IPS DF 4.7 (cell line): ENCODE measurements around the gene AGT.
"Not testable (repeated sequence)": the region's sequence is repeated elsewhere in the genome, so short reads cannot be mapped to it uniquely, and the experiment has no call there.

Experiments
- DNase-seq: peaks from one replicate; pipeline ENCODE4 v3.0.0-alpha.2; 2013; ENCODE audit warnings: low spot score; ENCODE audit errors: extremely low read depth

The AGT gene

DNA sequence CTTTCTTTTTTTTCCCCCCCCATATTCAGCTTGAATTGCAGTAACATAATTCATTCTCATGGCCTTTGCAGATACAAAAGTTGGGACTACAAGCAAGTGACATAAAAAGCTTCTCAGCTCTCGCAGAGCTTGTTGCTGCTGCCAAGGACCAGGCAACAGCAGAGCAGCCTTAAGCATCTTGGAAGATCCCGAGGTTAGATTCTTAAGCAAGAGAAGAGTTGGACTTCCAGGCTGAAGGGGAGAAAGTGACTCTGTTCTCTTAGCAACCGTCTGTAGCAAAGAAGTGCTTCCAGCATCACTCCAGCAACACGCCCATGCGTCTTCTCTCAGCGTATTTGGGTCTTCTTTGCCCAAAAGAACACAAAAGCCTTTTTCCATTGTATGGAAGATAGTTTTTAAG, 20.7 kb downstream of the AGT start:
- no peak for DNase-seq

DNA sequence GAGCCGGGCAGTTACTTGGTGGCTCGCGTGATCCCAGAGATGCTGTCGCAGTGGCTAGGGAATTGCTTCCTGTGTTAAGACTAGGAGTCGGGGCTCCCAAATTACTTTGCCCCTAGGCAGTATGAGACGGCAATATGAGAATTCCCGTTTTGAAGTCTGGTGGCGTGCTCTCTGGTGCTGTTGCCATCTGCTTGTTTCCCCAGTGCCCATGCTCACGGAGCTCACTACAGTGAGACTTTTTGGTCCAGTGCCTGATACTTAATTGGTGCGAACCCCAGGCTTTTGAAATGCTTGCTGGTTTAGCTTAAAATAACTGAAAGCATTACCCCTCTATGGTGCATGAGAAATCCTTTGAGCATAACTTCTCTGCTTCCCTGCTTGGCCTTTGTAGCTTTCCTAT, 22.3 kb downstream of the AGT start:
- DNase-seq: no peak

DNA sequence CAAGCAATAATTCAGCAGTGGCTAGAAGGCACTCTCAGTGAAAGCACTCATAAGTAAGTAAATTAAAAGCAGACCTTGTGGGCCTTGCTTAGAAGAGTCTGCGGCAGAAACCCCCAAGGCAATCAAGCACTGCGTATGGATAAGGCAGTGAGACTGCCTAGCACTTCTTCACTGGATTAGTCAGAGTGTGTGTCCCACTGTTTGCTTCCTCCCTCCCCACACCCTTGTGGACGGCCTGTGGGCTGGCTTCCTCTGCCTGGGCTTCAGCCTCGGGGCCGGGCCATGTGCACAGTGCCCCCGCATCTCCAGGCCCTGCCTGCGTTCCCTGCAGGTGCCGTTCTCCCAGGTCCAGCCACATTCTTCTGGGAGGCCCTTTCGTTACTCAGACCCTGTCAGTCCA, 23.8 kb downstream of the AGT start:
- no peak for DNase-seq

DNA sequence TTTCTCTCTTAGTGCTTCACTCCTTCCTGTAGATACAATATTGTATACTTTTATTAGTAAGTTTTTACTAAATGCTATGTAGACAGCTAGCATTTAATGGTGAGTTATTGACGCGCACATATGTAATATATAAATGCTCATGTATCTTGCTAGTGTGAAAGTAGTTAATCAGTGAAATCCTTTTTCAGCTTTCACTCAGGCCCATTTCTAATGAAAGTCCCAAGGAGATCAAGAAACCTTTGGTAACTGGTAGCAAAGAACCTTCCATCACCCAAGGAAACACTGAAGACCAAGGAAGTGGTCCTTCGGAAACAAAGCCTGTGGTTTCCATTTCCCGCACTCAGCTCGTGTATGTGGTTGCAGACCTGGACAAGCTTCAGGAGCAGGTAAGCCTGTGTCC, 27.2 kb downstream of the AGT start:
- DNase-seq: no peak

DNA sequence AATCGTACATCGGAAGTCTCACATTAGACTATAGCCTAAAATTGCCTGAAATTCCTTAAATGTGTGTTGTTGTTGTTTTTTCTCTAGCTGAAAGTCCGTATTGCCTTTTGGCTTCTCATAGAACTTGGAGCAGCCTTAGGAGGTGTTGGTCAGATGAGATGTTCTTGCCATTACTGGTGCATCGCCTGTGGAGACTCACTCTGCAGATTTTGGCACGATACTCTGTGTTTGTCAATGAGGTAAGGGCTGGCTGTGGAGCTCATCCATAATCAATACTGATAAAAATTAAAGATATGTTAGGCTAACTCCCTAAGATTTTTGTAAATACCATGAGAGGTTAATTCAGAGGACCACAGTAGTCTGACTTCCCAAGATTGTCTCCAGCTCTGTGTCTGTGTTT, 28.9 kb downstream of the AGT start:
- no peak for DNase-seq

DNA sequence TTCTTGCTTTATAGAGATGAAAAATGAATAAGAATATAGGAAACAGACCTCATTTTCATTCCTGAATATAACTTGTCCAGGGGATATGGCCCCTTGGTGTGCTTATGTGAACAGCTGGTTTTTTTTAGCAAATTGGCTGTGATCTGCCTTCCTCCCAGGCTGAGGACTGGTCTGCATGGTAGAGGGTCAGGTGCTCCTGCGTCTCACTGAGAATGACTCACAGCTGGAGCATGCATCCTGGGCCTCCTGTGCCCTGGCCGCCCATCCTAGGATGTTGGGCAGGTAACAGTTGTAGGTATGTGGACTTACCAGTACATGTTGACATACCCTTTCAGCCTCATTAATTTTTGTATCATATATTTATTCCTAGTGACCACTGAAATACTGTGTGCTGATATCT, 29.8 kb downstream of the AGT start:
- no peak for DNase-seq

DNA sequence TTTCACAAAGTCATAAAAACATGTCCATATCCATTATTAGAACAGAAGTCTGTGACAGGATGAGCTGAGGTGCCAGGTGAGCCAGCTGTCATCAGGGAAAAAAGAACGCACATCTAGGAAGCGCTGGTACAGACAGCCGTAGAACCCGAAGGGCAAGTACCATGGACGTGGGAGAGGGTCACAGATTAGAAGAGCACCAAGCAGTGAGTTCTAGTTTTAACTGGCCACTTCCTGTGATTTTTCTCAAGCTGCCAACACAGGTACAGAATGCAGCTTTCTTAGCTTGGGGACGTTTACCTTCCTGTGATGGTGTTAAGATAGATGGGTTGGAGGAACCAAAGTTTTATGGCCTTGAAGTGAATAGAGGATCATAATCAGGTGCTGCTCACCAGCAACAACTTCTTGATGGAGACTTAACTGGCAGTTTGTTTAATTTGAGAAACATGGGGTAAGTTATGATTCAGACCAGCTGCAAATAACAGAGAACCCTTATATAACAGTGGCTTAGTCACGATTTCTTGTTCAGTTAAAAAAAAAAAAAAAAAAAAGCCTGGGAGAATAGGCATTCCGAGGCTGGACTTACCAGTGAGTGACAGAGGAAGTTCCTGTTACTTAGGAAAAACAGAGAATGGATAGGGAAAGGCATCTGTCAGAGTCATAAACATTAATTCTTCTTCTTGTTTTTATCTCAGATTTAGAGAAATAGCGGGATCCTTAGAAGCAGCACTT, 30.9 kb downstream of the AGT start:
- no peak for DNase-seq

DNA sequence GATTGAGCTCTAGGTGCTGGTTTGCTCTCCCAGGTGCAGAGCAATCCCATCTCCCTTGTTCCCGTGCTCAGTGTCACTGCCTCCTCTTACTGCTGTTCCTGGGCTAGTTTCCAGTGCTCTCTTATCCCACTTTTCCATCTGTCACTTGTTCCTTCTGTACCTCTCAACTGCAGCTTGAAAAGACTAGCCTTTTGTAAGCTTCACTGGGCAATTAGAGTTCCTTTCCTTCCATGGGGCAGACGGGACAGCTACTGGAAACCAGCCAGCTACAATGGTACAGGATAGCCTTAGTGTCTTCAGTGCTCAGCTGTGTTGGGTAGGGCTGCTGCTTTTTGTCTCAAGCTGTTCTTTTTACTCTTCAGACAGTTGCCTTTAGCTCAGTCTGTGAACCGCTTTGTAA, 31.6 kb downstream of the AGT start:
- DNase-seq: no peak

DNA sequence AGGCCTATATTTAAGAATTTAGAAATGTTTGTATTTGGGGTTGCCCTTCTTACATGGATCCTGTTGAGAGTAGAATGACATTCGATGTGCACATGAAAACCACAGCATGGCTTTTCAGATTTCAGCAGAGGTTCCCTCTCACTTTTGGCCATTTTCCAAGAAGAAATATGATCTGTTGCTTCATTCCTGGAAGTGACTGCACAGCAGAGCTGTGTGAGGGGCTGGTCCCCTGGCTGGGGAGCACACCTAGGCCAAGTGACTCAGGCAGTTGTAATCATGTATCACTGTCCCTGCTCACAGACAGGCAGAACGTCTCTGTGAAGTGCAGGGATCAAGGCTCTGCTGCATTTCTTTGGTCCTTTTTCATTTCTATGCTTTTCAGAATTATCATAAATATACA, 32.3 kb downstream of the AGT start:
- DNase-seq: no peak

DNA sequence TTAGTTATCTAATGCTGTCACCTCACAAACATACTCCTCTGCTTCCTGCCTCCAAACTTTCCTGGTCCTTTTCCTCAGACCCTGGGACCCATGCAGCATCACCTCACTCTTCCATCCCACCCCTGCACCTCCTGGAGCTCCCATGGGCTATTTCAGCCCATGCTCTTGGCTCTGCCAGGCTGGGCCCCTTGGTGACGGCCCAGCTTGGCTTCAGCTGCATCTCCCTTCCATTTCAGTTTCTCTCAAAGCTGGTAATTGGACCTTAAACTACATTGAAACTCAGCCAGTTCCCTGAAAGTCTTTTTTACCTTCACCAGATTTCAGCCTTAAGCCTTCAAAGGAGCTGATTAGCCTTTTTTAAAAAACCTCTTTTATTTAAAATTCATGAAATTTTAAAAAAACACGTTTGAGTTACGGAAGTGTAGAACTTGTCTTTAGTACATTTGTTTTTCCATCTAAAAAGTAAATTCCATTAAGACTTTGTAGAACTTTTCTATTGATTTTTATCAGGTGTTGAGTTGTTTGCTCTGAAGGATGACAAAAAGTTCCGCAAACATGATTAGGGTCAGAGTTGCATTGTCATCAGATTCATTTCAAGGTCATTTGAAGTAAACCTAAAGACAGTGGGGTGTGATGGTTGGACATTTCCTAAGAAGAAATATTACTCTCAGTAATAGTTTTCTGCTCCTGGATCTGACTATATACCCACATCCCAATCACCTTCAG, 33.5 kb downstream of the AGT start:
- no peak for DNase-seq

DNA sequence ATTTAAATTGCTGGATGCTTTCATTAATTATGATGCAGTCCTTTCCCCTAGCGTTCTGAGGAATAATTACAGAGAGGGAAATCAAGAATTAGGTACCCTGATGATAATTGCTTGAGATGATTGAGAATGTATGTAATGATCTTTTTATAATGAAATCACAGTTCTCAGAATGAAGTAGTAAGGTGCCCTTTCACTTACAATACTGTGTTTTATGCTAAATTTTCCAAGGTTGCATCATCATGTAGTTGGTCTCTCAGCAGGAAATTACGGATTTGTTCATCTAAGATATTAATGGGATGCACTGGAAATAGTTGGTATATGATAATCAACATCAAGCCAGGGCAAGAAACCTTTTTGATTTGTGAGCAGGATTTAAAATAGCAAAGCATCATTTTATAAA, 34.1 kb downstream of the AGT start:
- DNase-seq: no peak

DNA sequence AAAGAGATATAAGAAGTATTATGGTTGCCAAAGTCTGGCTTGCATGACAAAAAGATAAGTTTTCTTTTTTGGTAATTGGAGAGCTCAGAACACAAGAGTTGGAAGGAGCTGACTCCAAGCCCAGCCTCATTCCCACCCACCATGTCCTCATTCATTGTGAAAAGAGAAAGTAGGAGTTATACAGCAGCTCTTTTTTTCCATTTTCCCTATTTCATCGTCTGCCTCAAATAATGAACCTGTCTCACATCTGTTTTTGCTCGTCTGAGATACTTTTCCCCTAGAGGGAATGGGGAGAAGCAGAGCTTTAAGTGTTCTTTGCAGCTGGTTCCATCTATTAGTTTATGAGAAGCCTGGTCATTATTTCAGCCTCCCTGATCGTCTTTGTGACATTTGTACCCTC, 34.7 kb downstream of the AGT start:
- DNase-seq: no peak

DNA sequence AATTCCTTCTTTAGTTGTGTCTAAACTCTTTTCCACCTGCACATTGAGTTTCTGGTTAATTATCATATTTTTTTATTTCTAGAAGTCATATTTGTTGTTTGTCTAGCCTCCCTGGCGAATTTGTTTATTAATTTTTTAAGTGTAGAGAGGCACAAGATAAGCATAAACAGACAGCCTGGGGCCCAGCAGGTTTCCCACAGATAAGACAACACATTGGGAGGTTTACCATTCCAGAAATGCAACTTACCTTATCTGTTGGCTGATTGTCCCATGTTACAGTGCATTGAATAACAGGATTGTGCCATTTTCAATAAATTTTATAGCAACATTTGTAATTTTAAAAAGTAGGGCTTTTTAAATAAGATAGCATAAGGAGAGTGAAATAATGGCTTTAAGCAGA, 36.7 kb downstream of the AGT start:
- DNase-seq: no peak

DNA sequence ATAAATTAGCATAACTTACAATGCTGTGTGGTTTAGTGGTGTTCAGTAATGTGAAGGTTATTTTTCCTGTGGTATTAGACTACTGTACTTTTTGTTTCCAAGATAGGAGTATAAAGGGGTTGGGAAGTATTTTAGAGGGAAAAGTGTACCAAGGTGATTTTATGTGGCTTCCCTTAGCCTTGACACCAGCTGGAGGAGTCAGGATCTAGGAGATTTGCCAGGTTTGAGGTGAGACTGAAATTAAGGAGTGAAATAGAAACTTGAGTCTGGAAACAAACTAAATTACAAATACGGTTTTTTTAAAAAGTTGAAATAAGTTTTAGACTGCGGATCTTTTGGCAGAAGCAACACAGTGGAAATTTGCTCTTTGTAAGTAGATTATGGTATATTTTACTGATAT, 39.3 kb downstream of the AGT start:
- DNase-seq: no peak

DNA sequence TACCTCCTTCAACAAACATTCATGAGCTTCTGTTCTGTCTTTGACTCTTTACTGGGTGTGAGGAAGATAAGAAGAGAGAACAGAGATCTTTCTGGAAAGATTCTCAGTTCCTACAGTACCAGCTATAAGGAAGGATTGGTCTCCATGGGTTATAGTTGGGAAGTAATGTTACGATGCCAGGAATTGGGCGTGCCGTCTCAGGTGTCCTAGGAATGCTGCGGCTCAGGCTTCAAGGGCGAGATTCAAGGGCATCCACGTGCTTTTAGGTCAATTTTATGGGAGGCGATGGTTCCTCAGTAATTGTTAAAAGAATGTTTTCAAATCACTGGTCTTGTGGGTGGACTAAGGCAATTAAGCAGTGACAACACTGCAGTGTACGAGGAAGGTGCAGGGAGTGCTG, 44.4 kb downstream of the AGT start:
- DNase-seq: no peak

DNA sequence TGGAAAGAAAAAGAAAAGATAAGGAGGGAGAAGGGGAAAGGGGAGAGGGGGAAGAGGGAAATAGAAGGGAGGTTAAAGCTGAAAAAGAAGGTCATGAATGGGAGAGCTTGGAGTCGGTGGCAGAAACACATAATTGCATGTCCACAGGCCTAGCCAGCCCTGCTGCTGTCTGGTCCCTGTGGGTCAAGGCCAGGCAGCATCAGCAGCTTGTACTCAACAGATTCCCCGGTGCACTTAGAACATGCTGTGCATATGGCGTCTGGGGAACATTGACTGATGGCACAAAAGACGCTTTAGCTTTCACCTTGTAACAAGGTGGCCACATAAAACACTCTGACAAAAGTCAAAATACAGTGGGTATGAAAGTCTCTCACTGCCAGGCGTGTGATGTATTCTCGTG, 45.7 kb downstream of the AGT start:
- no peak for DNase-seq

DNA sequence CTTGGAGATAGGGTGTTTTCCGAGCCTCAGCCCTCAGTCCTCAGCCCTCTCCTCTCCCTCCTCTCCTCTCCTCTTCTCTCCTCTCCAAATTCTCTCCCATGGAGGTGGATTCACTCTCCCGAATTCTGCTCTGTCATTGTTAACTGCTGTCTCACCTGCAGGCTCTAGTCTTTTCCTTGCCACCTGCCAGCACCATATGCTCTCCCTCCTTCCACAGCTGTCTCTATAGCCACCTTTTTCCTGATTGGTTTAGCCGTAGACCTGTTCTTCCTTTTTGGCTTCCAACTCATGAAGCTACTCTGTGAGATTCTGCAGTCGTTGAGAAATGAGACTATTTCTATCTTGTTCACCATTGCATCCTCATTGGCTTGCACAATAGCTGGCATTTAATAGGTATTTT, 51.9 kb downstream of the AGT start:
- DNase-seq: no peak

DNA sequence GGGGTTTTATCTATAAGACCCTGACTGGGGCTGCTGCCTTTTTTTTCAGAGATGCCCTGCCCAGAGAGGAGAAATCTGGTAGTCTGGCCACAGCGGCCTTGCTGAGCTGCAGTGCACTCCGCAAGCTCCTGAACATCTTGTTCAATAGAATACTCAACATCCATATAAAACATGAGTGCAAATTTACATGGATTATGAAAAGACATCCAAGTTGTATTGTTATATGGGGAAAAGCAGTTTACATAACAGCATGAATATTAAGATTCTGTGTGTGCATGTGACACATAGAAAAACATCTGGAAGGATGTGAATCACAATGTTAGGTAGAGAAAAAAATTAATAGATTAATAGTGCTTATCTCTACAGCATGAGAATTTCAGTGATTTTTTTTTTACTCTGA, 55.2 kb downstream of the AGT start:
- no peak for DNase-seq

DNA sequence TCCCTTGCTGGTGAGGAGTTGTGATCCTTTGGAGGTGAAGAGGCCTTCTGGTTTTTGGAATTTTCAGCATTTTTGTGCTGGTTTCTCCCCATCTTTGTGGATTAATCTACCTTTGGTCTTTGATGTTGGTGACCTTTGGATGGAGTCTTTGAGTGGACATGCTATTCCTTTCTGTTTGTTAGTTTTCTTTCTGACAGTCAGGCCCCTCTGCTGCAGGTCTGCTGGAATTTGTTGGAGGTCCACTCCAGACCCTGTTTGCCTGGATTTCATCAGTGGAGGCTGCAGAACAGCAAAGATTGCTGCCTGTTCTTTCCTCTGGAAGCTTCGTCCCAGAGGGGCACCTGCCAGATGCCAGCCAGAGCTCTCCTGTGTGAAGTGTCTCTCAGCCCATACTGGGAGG, 55.8 kb downstream of the AGT start:
- not testable (repeated sequence) for DNase-seq

DNA sequence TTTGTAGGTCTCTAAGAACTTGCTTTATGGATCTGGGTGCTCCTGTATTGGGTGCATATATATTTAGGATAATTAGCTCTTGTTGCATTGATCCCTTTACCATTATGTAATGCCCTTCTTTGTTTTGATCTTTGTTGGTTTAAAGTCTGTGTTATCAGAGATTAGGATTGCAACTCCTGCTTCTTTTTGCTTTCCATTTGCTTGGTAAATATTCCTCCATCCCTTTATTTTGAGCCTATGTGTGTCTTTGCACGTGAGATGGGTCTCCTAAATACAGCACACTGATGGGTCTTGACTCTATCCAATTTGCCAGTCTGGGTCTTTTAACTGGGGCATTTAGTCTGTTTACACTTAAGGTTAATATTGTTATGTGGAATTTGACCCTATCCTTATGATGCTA, 57.2 kb downstream of the AGT start:
- not testable (repeated sequence) for DNase-seq
